ENCODE results near the gene ADAMTS17. TPM values are rescaled to one million over a fixed set of nuclear protein-coding genes. Genes with fewer than 3 reads are reported as not detected.
"Not testable (repeated sequence)": the region's sequence is repeated elsewhere in the genome, so short reads cannot be mapped to it uniquely, and the experiment has no call there.

Gene ADAMTS17
- total and polyA plus RNA-seq, 2 experiments from 2014 or later, result 3.7 to 4.4 TPM

GRCh38 chr15:100075229-100075628, 266.5 kb downstream of the ADAMTS17 start:
- Histone ChIP-seq H3K27me3 (no peaks in the 10 kb centered on the region), H2AFZ (no peak overlapping the region), H3K4me1 (ENCODE audit: insufficient read depth) (no peaks in the 10 kb centered on the region), H3K9me2 (replicated peaks; ENCODE audit: insufficient read depth) (no peaks in the 10 kb centered on the region), H3K79me2 (no peaks in the 10 kb centered on the region), H3K27ac (no peak overlapping the region), H4K20me1 (ENCODE audit: insufficient read depth, poor library complexity, severe bottlenecking) (no peaks in the 10 kb centered on the region), H3K4me3 (no peak overlapping the region), H3K9me3 (ENCODE audit: low read depth) (no peaks in the 10 kb centered on the region), H3K4me2 (no peak overlapping the region), H3K36me3 (replicated peaks; ENCODE audit: insufficient read depth, low read depth) (no peaks in the 10 kb centered on the region)
- DNase-seq (ENCODE audit: low spot score), result no peak
- 46% methylated on average over 1 of the region's 1 CpG for WGBS (ENCODE audit: low lambda C conversion rate, missing lambda C conversion rate)
- TF ChIP-seq EZH2phosphoT487 (IDR thresholded peaks at IDR 0.05; ENCODE audit: low read depth, severe bottlenecking, unreplicated experiment), result no peak
- no peak for TF ChIP-seq CTCF (IDR thresholded peaks at IDR 0.05; ENCODE audit: poor library complexity)
- no peak for TF ChIP-seq EZH2 (IDR thresholded peaks at IDR 0.05; ENCODE audit: borderline replicate concordance)

GRCh38 chr15:100073982-100074381, 267.8 kb downstream of the ADAMTS17 start:
- no peak overlapping the region for H3K4me3 ChIP-seq
- H3K9me3 ChIP-seq (ENCODE audit: low read depth), result no peaks in the 10 kb centered on the region
- H4K20me1 ChIP-seq (ENCODE audit: insufficient read depth, poor library complexity, severe bottlenecking), result no peaks in the 10 kb centered on the region
- no peaks in the 10 kb centered on the region for H3K79me2 ChIP-seq
- no peaks in the 10 kb centered on the region for H3K27me3 ChIP-seq
- TF ChIP-seq EZH2 (IDR thresholded peaks at IDR 0.05; ENCODE audit: borderline replicate concordance) (no peak), CTCF (IDR thresholded peaks at IDR 0.05; ENCODE audit: poor library complexity) (no peak), EZH2phosphoT487 (IDR thresholded peaks at IDR 0.05; ENCODE audit: low read depth, severe bottlenecking, unreplicated experiment) (no peak)
- H3K27ac ChIP-seq, result no peak overlapping the region
- DNase-seq (ENCODE audit: low spot score), result no peak
- H3K36me3 ChIP-seq (replicated peaks; ENCODE audit: insufficient read depth, low read depth), result no peaks in the 10 kb centered on the region
- 96% methylated on average over 5 of the region's 5 CpGs for WGBS (ENCODE audit: low lambda C conversion rate, missing lambda C conversion rate)
- H3K4me1 ChIP-seq (ENCODE audit: insufficient read depth), result no peaks in the 10 kb centered on the region
- no peaks in the 10 kb centered on the region for H3K9me2 ChIP-seq (replicated peaks; ENCODE audit: insufficient read depth)
- H2AFZ ChIP-seq, result no peak overlapping the region
- H3K4me2 ChIP-seq, result no peak overlapping the region

- not testable (repeated sequence) for H4K20me1 ChIP-seq (ENCODE audit: insufficient read depth, poor library complexity, severe bottlenecking); H3K4me1 ChIP-seq (ENCODE audit: insufficient read depth); H3K4me2 ChIP-seq; H3K27me3 ChIP-seq; H3K79me2 ChIP-seq; H2AFZ ChIP-seq; H3K36me3 ChIP-seq (replicated peaks; ENCODE audit: insufficient read depth, low read depth); DNase-seq (ENCODE audit: low spot score); H3K9me3 ChIP-seq (ENCODE audit: low read depth); H3K27ac ChIP-seq; H3K9me2 ChIP-seq (replicated peaks; ENCODE audit: insufficient read depth); H3K4me3 ChIP-seq
- WGBS (ENCODE audit: low lambda C conversion rate, missing lambda C conversion rate), result 95% methylated on average over 12 of the region's 12 CpGs
Observed at GRCh38 chr15:100066521-100067280, 275.1 kb downstream of the ADAMTS17 start.

GRCh38 chr15:100061944-100062343, 279.8 kb downstream of the ADAMTS17 start:
- no peak for DNase-seq (ENCODE audit: low spot score)
- Histone ChIP-seq H3K9me3 (ENCODE audit: low read depth) (no peaks in the 10 kb centered on the region), H3K27me3 (no peaks in the 10 kb centered on the region), H3K27ac (no peak overlapping the region), H3K36me3 (replicated peaks; ENCODE audit: insufficient read depth, low read depth) (no peaks in the 10 kb centered on the region), H3K79me2 (no peaks in the 10 kb centered on the region), H3K4me3 (no peak overlapping the region), H3K9me2 (replicated peaks; ENCODE audit: insufficient read depth) (no peaks in the 10 kb centered on the region), H2AFZ (no peak overlapping the region), H3K4me2 (no peak overlapping the region), H3K4me1 (ENCODE audit: insufficient read depth) (no peaks in the 10 kb centered on the region), H4K20me1 (ENCODE audit: insufficient read depth, poor library complexity, severe bottlenecking) (no peaks in the 10 kb centered on the region)
- 88% methylated on average over 5 of the region's 5 CpGs for WGBS (ENCODE audit: low lambda C conversion rate, missing lambda C conversion rate)
- no peak for TF ChIP-seq CTCF (IDR thresholded peaks at IDR 0.05; ENCODE audit: poor library complexity)
- TF ChIP-seq EZH2 (IDR thresholded peaks at IDR 0.05; ENCODE audit: borderline replicate concordance), result no peak

All from hepatocyte (in vitro differentiated cells).